Endothelial cell of umbilical vein (primary cell): Measurements from ENCODE around the gene TENM4. TPM values are rescaled to one million over a fixed set of nuclear protein-coding genes. Genes with fewer than 3 reads are reported as not detected.

Experiments used
- BruUV-seq: library from RNA; stranded (reverse); fragments of 400-500 nt; replicated peaks from 2 replicates; lab custom pipeline; 2021; lab: Mats Ljungman, UMichigan
- CTCF ChIA-PET: fragments of 300-600, 350-600 bp; sonication (Branson Sonifier 250); formaldehyde crosslinking; loops from one replicate; lab custom pipeline; 2021; ENCODE audit warnings: antibody characterized with exemption, inconsistent platforms; lab: Charles Lee
- POLR2A ChIA-PET: fragments of 300-600, 350-600 bp; sonication (Branson Sonifier 250); formaldehyde crosslinking; loops from one replicate; lab custom pipeline; 2021; ENCODE audit warnings: antibody characterized with exemption, inconsistent platforms; lab: Charles Lee
- DNase-seq: peaks from one replicate; pipeline ENCODE4 v3.0.0-alpha.2; 2011; ENCODE audit warnings: low read depth, low spot score
- FAIRE-seq: peaks from 2 replicates; lab custom pipeline; 2011; peaks lifted over from hg19 to GRCh38; lab: Jason Lieb, UNC
- H2AFZ ChIP-seq: 2 replicates; pipeline ENCODE4 v1.6.0; 2012; ENCODE audit warnings: low read depth, low read length, control low read depth, inconsistent platforms
- H3K27ac ChIP-seq: 2 replicates; pipeline ENCODE4 v1.5.1; 2011; ENCODE audit warnings: low read depth, mild to moderate bottlenecking, control low read depth, low read length, moderate library complexity; ENCODE audit not compliant: insufficient read depth
- H3K27me3 ChIP-seq, 2 experiments: 2 replicates each; pipeline versions ENCODE4 v1.6.0 to v1.6.1; 2011; ENCODE audit warnings: low read length in 2 of 2, mixed read lengths in 1 of 2; ENCODE audit not compliant: control insufficient read depth in 2 of 2, insufficient read depth in 2 of 2
- H3K36me3 ChIP-seq, 2 experiments: 2 replicates in 1 of 2; 3 replicates in 1 of 2; pipeline ENCODE4 v1.5.1; 2011; ENCODE audit warnings: low read length in 2 of 2, mild to moderate bottlenecking in 1 of 2, moderate library complexity in 1 of 2; ENCODE audit not compliant: control insufficient read depth in 2 of 2, insufficient read depth in 2 of 2; ENCODE audit errors: extremely low read depth in 1 of 2
- H3K4me1 ChIP-seq: 3 replicates; pipeline ENCODE4 v1.5.1; 2011; ENCODE audit warnings: mild to moderate bottlenecking, low read length; ENCODE audit not compliant: control insufficient read depth, insufficient read depth; ENCODE audit errors: extremely low read depth
- H3K4me2 ChIP-seq: 2 replicates; pipeline ENCODE4 v1.6.1; 2011; ENCODE audit warnings: low read length, control low read depth, mixed read lengths; ENCODE audit not compliant: insufficient read depth
- H3K4me3 ChIP-seq, 3 experiments: fragments of 200-600 bp in 1 of 3; sonication (generic), shearing (Covaris generic) in 1 of 3; replicated peaks in 1 of 3; 2 replicates each; pipeline ENCODE4 v1.5.1; 2011 to 2016; ENCODE audit warnings: control low read depth in 3 of 3, low read length in 3 of 3, mild to moderate bottlenecking in 2 of 3, inconsistent platforms in 1 of 3, low read depth in 1 of 3, moderate library complexity in 1 of 3; ENCODE audit not compliant: insufficient read depth in 1 of 3
- H3K79me2 ChIP-seq: 2 replicates; pipeline ENCODE4 v1.6.0; 2012; ENCODE audit warnings: low read length, inconsistent platforms; ENCODE audit not compliant: control insufficient read depth, insufficient read depth
- H3K9ac ChIP-seq: replicated peaks from 2 replicates; pipeline ENCODE3; 2011; ENCODE audit warnings: low read length, control low read depth; ENCODE audit not compliant: insufficient read depth; ENCODE audit errors: extremely low read depth
- H3K9me1 ChIP-seq: replicated peaks from 3 replicates; pipeline ENCODE4 v1.6.0; 2011; ENCODE audit warnings: mild to moderate bottlenecking, low read length; ENCODE audit not compliant: control insufficient read depth, insufficient read depth; ENCODE audit errors: extremely low read depth
- H3K9me3 ChIP-seq: replicated peaks from 2 replicates; pipeline ENCODE4 v1.5.1; 2012; ENCODE audit warnings: low read length, inconsistent platforms; ENCODE audit not compliant: control insufficient read depth, insufficient read depth
- H4K20me1 ChIP-seq: replicated peaks from 2 replicates; pipeline ENCODE3; 2011; ENCODE audit warnings: mild to moderate bottlenecking, low read length; ENCODE audit not compliant: control insufficient read depth, insufficient read depth; ENCODE audit errors: extremely low read depth
- EZH2 ChIP-seq: IDR thresholded peaks from 2 replicates; pipeline ENCODE4 v1.6.1; 2012; ENCODE audit warnings: borderline replicate concordance, low read depth, mild to moderate bottlenecking, moderate library complexity, low read length, inconsistent platforms; ENCODE audit not compliant: severe bottlenecking
- FOS ChIP-seq: IDR thresholded peaks from 2 replicates; pipeline ENCODE4 v1.6.1; 2011; ENCODE audit warnings: mild to moderate bottlenecking, low read length, moderate library complexity, borderline replicate concordance; ENCODE audit not compliant: insufficient read depth
- GATA2 ChIP-seq: IDR thresholded peaks from 2 replicates; pipeline ENCODE4 v1.7.0; 2011; ENCODE audit warnings: low read depth, mild to moderate bottlenecking, moderate library complexity, mixed read lengths, low read length; ENCODE audit not compliant: insufficient read length, insufficient read depth
- JUN ChIP-seq: IDR thresholded peaks from 2 replicates; pipeline ENCODE4 v1.6.1; 2011; ENCODE audit warnings: borderline replicate concordance, low read depth; ENCODE audit not compliant: insufficient read length, insufficient read depth
- MAX ChIP-seq: IDR thresholded peaks from 2 replicates; pipeline ENCODE4 v1.6.1; 2011; ENCODE audit not compliant: insufficient read depth, insufficient read length
- MYC ChIP-seq: IDR thresholded peaks from one replicate; pipeline ENCODE4 v1.6.1; 2011; ENCODE audit warnings: mild to moderate bottlenecking, low read depth, low read length
- POLR2A ChIP-seq: IDR thresholded peaks from 2 replicates; pipeline ENCODE4 v1.6.1; 2012; ENCODE audit warnings: low read depth, mild to moderate bottlenecking, control low read depth, low read length
- POLR2AphosphoS5 ChIP-seq: IDR thresholded peaks from 2 replicates; pipeline ENCODE4 v1.6.1; 2012; ENCODE audit warnings: low read depth, mild to moderate bottlenecking, control low read depth, low read length, moderate library complexity; ENCODE audit not compliant: insufficient read depth
- dilution Hi-C: fragments of 300-500 bp; cut with MboI; formaldehyde crosslinking; loops from one replicate; pipeline ENCODE4 v1.15.0; 2019; ENCODE audit warnings: low sequenced_read_pairs; ENCODE audit not compliant: extremely low pct_ligation_motif_present
- intact Hi-C: fragments of 100-400 bp; cut with micrococcal nuclease; formaldehyde crosslinking; loops from one replicate; pipeline ENCODE4 v1.10.0; 2022
- polyA plus RNA-seq, 4 experiments: library from polyadenylated mRNA; depleted of rRNA in 3 of 4; stranded (reverse) in 3 of 4; unstranded in 1 of 4; fragments of >200 nt; gene quantifications; 2 replicates each; pipeline versions ENCODE4 v1.2.1 to v1.2.3, GENCODE V29; 2011 to 2012; ENCODE audit warnings: missing spikeins in 1 of 4
- total RNA-seq: library from RNA; stranded (reverse); gene quantifications from 2 replicates; pipeline ENCODE4 v1.2.3, GENCODE V29; 2021
- TF ChIP-seq, protein P1 (sequence below), 2 donors: IDR thresholded peaks; 1 replicate in 1 of 2; 2 replicates in 1 of 2; pipeline ENCODE4 v1.5.1; 2011; ENCODE audit warnings: low read length in 2 of 2, mild to moderate bottlenecking in 2 of 2, moderate library complexity in 2 of 2, control low read depth in 1 of 2, inconsistent platforms in 1 of 2, low read depth in 1 of 2; ENCODE audit not compliant: insufficient read depth in 1 of 2; ENCODE audit errors: extremely low read depth in 1 of 2

The TENM4 gene
- total and polyA plus RNA-seq, 2 donors (not counting 3 experiments of a cell fraction or from before 2014, with no cell fraction given) = 0.06 to 0.27 TPM

DNA sequence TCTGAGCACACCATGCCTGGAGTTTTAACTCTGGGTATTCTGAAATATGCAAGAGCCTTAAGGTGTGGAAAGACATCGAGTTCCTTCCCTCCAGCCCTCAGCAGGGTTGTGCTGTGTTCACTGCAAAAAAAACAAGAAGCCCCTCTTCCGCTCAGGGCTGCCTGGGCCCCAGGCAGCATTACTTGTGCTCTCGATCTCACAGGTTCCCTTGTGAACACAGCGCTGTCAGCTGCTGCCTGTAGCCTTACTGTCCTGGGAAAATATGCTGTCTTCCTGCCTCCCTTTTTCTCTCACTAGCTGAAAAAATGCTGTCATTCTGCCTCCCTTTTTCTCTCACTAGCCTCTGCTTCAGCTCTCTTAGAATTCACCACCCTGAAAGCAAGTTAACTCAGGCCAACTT, 15.7 kb upstream of the TENM4 start:
- H3K4me1 ChIP-seq = no peaks in the 10 kb centered on the region
- no peak for TF ChIP-seq MYC
- TF ChIP-seq MAX = no peak
- TF ChIP-seq, protein P1, sequence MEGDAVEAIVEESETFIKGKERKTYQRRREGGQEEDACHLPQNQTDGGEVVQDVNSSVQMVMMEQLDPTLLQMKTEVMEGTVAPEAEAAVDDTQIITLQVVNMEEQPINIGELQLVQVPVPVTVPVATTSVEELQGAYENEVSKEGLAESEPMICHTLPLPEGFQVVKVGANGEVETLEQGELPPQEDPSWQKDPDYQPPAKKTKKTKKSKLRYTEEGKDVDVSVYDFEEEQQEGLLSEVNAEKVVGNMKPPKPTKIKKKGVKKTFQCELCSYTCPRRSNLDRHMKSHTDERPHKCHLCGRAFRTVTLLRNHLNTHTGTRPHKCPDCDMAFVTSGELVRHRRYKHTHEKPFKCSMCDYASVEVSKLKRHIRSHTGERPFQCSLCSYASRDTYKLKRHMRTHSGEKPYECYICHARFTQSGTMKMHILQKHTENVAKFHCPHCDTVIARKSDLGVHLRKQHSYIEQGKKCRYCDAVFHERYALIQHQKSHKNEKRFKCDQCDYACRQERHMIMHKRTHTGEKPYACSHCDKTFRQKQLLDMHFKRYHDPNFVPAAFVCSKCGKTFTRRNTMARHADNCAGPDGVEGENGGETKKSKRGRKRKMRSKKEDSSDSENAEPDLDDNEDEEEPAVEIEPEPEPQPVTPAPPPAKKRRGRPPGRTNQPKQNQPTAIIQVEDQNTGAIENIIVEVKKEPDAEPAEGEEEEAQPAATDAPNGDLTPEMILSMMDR (IDR thresholded peaks at IDR 0.05; ENCODE audit: extremely low read depth in 1 of 2, insufficient read depth in 1 of 2, low read depth in 1 of 2, low read length in 2 of 2) = no peak
- H3K27ac ChIP-seq = no peak overlapping the region
- H3K79me2 ChIP-seq = no peaks in the 10 kb centered on the region
- POLR2A ChIA-PET = no interaction called here
- DNase-seq (no peak), FAIRE-seq (no peak)
- dilution Hi-C loops = no loop called here
- H3K36me3 ChIP-seq = no peaks in the 10 kb centered on the region
- CTCF ChIA-PET = no interaction called here
- no peaks in the 10 kb centered on the region for H3K27me3 ChIP-seq
- H3K9ac ChIP-seq = no peak overlapping the region
- no peak overlapping the region for H3K4me2 ChIP-seq
- intact Hi-C loops = no loop called here
- H3K9me3 ChIP-seq = no peaks in the 10 kb centered on the region
- no peaks in the 10 kb centered on the region for H4K20me1 ChIP-seq
- H3K9me1 ChIP-seq = no peaks in the 10 kb centered on the region
- H3K4me3 ChIP-seq = no peak overlapping the region
- BruUV-seq = no TSS peak
- no peak overlapping the region for H2AFZ ChIP-seq

DNA sequence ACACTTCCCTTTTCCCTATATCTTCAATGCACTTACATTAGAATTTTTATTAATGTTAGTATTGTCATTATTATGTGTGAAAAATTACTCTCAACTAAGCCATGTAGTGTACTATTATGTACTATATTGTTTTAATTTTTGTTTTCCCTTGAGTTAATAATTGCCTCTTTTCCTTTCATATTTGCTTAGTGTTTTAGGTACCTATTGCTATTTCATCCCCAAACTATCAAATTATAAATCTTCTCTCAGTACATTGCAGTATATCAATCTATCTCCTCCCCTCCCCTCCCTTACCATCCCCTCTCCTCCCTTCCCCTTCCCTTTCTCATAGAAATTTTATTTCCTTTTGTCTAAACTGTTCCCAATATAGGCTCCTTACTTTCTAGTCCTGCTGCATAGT, 12.8 kb upstream of the TENM4 start:
- Histone ChIP-seq H3K4me3 (no peak overlapping the region), H3K4me2 (no peak overlapping the region), H3K4me1 (no peaks in the 10 kb centered on the region), H3K9me1 (no peaks in the 10 kb centered on the region), H4K20me1 (no peaks in the 10 kb centered on the region), H3K79me2 (no peaks in the 10 kb centered on the region), H3K36me3 (no peaks in the 10 kb centered on the region), H3K9ac (no peak overlapping the region), H3K9me3 (no peaks in the 10 kb centered on the region), H3K27ac (no peak overlapping the region), H2AFZ (no peak overlapping the region), H3K27me3 (no peaks in the 10 kb centered on the region)
- no TSS peak for BruUV-seq
- DNase-seq = no peak
- dilution Hi-C loops = no loop called here
- no peak for FAIRE-seq
- POLR2A ChIA-PET = no interaction called here
- CTCF ChIA-PET = no interaction called here
- intact Hi-C loops = no loop called here
- TF ChIP-seq GATA2 (no peak), MAX (no peak), JUN (no peak), EZH2 (no peak), POLR2A (no peak), POLR2AphosphoS5 (no peak), MYC (no peak), FOS (no peak)
- TF ChIP-seq, protein P1 (IDR thresholded peaks at IDR 0.05; ENCODE audit: extremely low read depth in 1 of 2, insufficient read depth in 1 of 2, low read depth in 1 of 2, low read length in 2 of 2) = no peak
